Loucy (cell line): ENCODE data around the gene ANK3.
A peak's percentile ranks its signal among the peaks of the same experiment; 100 is the strongest.

ENCODE experiments used
- H2AFZ ChIP-seq: fragments of 200-600 bp; sonication (generic); 2 replicates; pipeline ENCODE4 v1.6.0; 2016; ENCODE audit warnings: antibody characterized with exemption, mild to moderate bottlenecking, low read length, moderate library complexity
- H3F3A ChIP-seq: fragments of 200-600 bp; 2 replicates; pipeline ENCODE4 v1.6.0; 2016; ENCODE audit warnings: antibody characterized with exemption, low read depth, mild to moderate bottlenecking
- H3K27me3 ChIP-seq: fragments of 200-600 bp; sonication (generic); 2 replicates; pipeline ENCODE4 v1.6.1; 2014; ENCODE audit warnings: low read length, mild to moderate bottlenecking; ENCODE audit not compliant: insufficient read depth, poor library complexity, severe bottlenecking
- H3K36me3 ChIP-seq: fragments of 200-600 bp; sonication (generic); 2 replicates; pipeline ENCODE4 v1.6.1; 2016; ENCODE audit warnings: low read length; ENCODE audit not compliant: insufficient read depth
- H3K4me1 ChIP-seq: fragments of 200-600 bp; sonication (generic); 2 replicates; pipeline ENCODE4 v1.5.1; 2014; ENCODE audit warnings: low read length, mild to moderate bottlenecking; ENCODE audit not compliant: insufficient read depth, poor library complexity, severe bottlenecking
- H3K4me2 ChIP-seq: fragments of 200-600 bp; sonication (generic); 2 replicates; pipeline ENCODE4 v1.6.0; 2014; ENCODE audit warnings: antibody characterized with exemption, low read length, low read depth, mild to moderate bottlenecking; ENCODE audit not compliant: poor library complexity, severe bottlenecking
- H3K4me3 ChIP-seq: fragments of 200-600 bp; sonication (generic); 2 replicates; pipeline ENCODE4 v1.5.1; 2014; ENCODE audit warnings: low read length, mild to moderate bottlenecking, mixed read lengths; ENCODE audit not compliant: poor library complexity, severe bottlenecking
- H3K79me2 ChIP-seq: fragments of 200-600 bp; sonication (generic); 2 replicates; pipeline ENCODE4 v1.6.1; 2014; ENCODE audit warnings: low read length; ENCODE audit not compliant: insufficient read depth
- H3K9ac ChIP-seq: fragments of 200-600 bp; sonication (generic); 2 replicates; pipeline ENCODE4 v1.6.0; 2014; ENCODE audit warnings: mild to moderate bottlenecking, low read depth, low read length, moderate library complexity; ENCODE audit not compliant: poor library complexity, severe bottlenecking
- H3K9me2 ChIP-seq: fragments of 200-600 bp; sonication (generic); replicated peaks from 2 replicates; pipeline ENCODE4 v1.6.1; 2016; ENCODE audit warnings: low read depth, low read length, mixed read lengths
- H3K9me3 ChIP-seq: fragments of 200-600 bp; sonication (generic); 2 replicates; pipeline ENCODE4 v1.6.1; 2014; ENCODE audit warnings: mild to moderate bottlenecking, antibody characterized with exemption, low read length, low read depth; ENCODE audit not compliant: insufficient read depth
- H4K20me1 ChIP-seq: fragments of 200-600 bp; sonication (generic); 2 replicates; pipeline ENCODE4 v1.6.0; 2014; ENCODE audit warnings: antibody characterized with exemption, low read length, mild to moderate bottlenecking; ENCODE audit not compliant: insufficient read depth, poor library complexity, severe bottlenecking
- CTCF ChIP-seq: fragments of 200-600 bp; sonication (generic); conservative IDR thresholded peaks from 2 replicates; pipeline ENCODE4 v1.5.1; 2014; ENCODE audit warnings: mild to moderate bottlenecking, antibody characterized with exemption, low read length
- EZH2phosphoT487 ChIP-seq: fragments of 200-600 bp; IDR thresholded peaks from 2 replicates; pipeline ENCODE4 v1.6.1; 2018; ENCODE audit warnings: antibody characterized with exemption, mild to moderate bottlenecking, moderate library complexity, borderline replicate concordance

Gene ANK3

GRCh38 chr10:60236869-60237524 lies 152.7 kb downstream of the ANK3 start:
- Histone ChIP-seq H3K4me2 (no peak overlapping the region), H4K20me1 (no peaks in the 10 kb centered on the region), H3K36me3 (no peaks in the 10 kb centered on the region), H3K9me2 (no peaks in the 10 kb centered on the region), H2AFZ (peak overlapping the region; percentile 68), H3K4me1 (no peaks in the 10 kb centered on the region), H3K9ac (no peak overlapping the region), H3K9me3 (no peaks in the 10 kb centered on the region), H3K79me2 (no peaks in the 10 kb centered on the region), H3K4me3 (no peak overlapping the region), H3F3A (no peaks in the 10 kb centered on the region), H3K27me3 (no peaks in the 10 kb centered on the region)
- no peak for TF ChIP-seq EZH2phosphoT487
- TF ChIP-seq CTCF = no peak

DNA sequence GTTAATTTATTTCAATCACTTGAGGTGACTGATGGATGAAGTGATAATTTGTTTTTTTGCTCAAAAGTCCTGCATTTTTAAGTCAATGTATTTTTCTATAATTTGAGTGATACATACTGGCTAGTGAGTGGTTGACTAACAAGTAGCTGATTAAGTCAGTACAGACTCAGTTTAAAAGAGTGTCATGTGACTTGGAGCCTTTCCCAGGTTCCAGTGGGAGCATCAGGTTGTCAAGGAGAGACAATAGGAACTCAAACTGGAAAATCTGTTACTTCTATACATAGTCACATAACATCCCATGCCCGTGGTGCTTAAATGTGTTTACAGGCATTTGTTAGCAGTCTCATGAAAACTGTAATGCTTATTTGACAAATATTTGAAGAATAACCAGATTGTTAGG lies 154.7 kb downstream of the ANK3 start:
- no peaks in the 10 kb centered on the region for H3K27me3 ChIP-seq
- H3K36me3 ChIP-seq = no peaks in the 10 kb centered on the region
- H3K4me2 ChIP-seq = no peak overlapping the region
- H3K9me2 ChIP-seq = no peaks in the 10 kb centered on the region
- no peaks in the 10 kb centered on the region for H3K4me1 ChIP-seq
- H3K9ac ChIP-seq = no peak overlapping the region
- H4K20me1 ChIP-seq = no peaks in the 10 kb centered on the region
- H3K9me3 ChIP-seq = no peaks in the 10 kb centered on the region
- no peaks in the 10 kb centered on the region for H3F3A ChIP-seq
- no peaks in the 10 kb centered on the region for H3K79me2 ChIP-seq
- no peak for TF ChIP-seq CTCF
- TF ChIP-seq EZH2phosphoT487 = no peak
- H2AFZ ChIP-seq = no peak overlapping the region
- H3K4me3 ChIP-seq = no peak overlapping the region

GRCh38 chr10:60234551-60234950 lies 155.1 kb downstream of the ANK3 start:
- TF ChIP-seq CTCF (no peak), EZH2phosphoT487 (no peak)
- Histone ChIP-seq H2AFZ (no peak overlapping the region), H3K79me2 (no peaks in the 10 kb centered on the region), H3K36me3 (no peaks in the 10 kb centered on the region), H3K4me3 (no peak overlapping the region), H4K20me1 (no peaks in the 10 kb centered on the region), H3K27me3 (no peaks in the 10 kb centered on the region), H3F3A (no peaks in the 10 kb centered on the region), H3K9me2 (no peaks in the 10 kb centered on the region), H3K9ac (no peak overlapping the region), H3K4me1 (no peaks in the 10 kb centered on the region), H3K4me2 (no peak overlapping the region), H3K9me3 (no peaks in the 10 kb centered on the region)
